Astrocyte of the spinal cord (primary cell): ENCODE measurements around the gene C11orf42.
A peak's percentile ranks its signal among the peaks of the same experiment; 100 is the strongest.

Source experiments
- DNase-seq: peaks from one replicate; pipeline ENCODE4 v3.0.0; 2011; ENCODE audit warnings: low read depth, low spot score
- H3K4me3 ChIP-seq: 2 replicates; pipeline ENCODE4 v1.5.1; 2011; ENCODE audit warnings: low read depth, mild to moderate bottlenecking, low read length, moderate library complexity
- in situ Hi-C: cut with HindIII; loops from 2 replicates; pipeline ENCODE4 v1.10.0; 2017; ENCODE audit warnings: low sequenced_read_pairs
- TF ChIP-seq, protein P1 (sequence below): IDR thresholded peaks from 2 replicates; pipeline ENCODE4 v1.5.1; 2012; ENCODE audit warnings: low read depth, mild to moderate bottlenecking, low read length, inconsistent platforms

The C11orf42 gene

DNA sequence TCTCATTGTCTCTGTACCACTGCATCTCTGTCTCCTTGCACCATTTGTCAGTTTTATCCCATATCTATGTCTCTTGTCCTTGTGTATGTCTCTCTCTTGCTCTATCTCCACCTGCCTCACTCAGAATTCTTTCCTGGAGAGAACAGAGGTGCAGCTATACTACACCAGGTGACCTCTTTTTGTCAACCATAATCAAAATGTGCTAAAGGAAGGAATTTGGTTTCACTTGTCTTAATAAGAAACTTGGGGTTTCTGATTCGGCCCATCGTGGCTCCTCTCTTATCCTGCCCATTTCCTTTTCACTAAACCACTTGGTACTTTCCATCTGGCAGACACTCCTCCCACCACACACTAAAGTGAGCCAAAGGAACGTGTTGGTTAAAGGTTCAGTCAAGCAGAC, 2.0 kb upstream of the C11orf42 start:
- DNase-seq: no peak
- H3K4me3 ChIP-seq: no peak overlapping the region
- TF ChIP-seq, protein P1, sequence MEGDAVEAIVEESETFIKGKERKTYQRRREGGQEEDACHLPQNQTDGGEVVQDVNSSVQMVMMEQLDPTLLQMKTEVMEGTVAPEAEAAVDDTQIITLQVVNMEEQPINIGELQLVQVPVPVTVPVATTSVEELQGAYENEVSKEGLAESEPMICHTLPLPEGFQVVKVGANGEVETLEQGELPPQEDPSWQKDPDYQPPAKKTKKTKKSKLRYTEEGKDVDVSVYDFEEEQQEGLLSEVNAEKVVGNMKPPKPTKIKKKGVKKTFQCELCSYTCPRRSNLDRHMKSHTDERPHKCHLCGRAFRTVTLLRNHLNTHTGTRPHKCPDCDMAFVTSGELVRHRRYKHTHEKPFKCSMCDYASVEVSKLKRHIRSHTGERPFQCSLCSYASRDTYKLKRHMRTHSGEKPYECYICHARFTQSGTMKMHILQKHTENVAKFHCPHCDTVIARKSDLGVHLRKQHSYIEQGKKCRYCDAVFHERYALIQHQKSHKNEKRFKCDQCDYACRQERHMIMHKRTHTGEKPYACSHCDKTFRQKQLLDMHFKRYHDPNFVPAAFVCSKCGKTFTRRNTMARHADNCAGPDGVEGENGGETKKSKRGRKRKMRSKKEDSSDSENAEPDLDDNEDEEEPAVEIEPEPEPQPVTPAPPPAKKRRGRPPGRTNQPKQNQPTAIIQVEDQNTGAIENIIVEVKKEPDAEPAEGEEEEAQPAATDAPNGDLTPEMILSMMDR: no peak
- in situ Hi-C loops: no loop called here

- TF ChIP-seq, protein P1: no peak
- in situ Hi-C loops: no loop called here
- no peak overlapping the region for H3K4me3 ChIP-seq
- DNase-seq: no peak
Measured at GRCh38 chr11:6204706-6205105, 651 bp upstream of the C11orf42 start.

DNA sequence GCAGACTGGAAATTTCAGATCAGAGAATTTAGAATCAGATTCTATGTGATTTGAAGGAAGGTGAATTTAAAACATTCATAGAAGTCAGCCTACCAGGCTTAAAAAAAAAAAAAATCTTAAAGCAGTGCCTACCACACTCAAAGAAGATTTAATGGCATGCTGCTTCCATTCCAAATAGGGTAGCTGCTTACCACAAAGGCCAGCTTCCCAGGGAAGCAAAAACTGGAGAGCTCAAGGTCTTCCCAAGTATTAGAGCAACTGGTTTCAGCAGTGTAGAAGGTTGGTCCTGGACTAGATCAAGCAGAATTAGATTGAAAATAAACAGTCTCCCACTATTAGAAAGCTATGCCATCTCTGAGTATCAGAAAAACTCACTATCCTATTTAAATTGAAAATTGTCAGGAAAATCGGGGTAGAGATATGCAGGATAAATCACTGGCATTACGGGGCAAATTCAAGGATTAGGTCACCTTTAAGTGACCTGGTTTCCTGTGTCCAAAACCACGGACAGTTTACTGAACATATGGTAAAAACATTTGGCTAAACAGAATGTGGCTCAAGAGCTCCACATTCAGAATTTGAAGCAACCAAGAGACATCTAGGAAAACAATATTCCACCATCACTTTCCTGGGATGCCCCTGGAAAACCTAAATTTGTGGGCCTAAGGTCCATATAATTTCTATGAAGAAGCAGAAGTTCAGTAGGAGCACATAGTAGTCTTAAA, 1.3 kb downstream of the C11orf42 start:
- no peak overlapping the region for H3K4me3 ChIP-seq
- TF ChIP-seq, protein P1: no peak
- peak; percentile 24 for DNase-seq
- in situ Hi-C loops: no loop called here

DNA sequence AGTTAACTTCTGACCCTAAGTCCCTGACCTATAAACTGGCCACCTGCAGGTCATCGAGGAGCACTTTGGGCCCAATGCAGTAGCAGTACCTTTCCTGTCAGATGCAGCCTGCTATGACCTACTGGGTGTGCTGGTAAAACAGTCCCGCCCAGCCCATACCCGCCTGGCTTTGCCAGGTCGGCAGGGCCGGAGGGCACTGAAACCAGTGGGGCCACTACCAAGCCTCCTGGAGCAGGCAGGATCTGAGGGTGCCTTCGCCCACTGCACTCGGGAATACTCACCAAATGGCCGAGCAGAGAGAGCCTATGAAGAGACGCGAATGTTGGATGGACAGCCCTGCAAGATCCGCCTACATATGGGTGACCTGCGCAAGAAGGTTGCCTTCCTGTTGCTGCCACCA, 4.4 kb downstream of the C11orf42 start:
- no peak overlapping the region for H3K4me3 ChIP-seq
- in situ Hi-C loops: no loop called here
- TF ChIP-seq, protein P1: no peak
- no peak for DNase-seq

DNA sequence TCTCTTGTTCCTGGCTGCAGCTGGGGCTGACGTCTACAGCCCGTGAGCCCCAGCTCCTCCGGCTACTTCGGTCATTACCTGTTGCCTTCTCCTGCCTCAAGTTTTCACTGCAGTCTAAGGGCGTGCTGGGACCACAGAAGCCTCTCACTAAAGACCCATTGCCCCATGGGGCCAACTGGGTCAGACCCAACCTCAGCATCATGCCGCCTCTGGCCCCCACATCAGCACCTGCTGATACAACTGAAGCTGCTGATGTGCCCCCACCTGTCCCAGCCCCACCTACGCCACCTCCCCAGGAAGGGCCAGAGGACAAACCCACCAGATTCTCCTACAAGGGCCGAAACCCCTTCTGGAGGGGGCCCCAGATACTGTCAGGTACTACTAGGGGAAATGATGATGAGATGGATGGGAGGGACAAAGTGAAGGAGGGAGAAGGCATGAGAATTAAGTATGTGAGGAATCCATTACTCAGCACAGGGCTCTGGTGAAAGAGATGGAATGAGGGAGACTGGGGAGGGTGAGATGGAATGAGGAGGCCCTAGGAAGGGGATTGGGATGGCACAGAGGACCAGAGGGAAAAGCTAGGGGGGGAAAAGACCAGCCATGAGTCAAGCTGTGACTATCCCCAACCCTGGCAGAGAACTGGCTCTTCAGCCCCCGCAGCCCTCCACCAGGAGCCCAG, 5.1 kb downstream of the C11orf42 start:
- TF ChIP-seq, protein P1: no peak
- in situ Hi-C loops: no loop called here
- no peak for DNase-seq

DNA sequence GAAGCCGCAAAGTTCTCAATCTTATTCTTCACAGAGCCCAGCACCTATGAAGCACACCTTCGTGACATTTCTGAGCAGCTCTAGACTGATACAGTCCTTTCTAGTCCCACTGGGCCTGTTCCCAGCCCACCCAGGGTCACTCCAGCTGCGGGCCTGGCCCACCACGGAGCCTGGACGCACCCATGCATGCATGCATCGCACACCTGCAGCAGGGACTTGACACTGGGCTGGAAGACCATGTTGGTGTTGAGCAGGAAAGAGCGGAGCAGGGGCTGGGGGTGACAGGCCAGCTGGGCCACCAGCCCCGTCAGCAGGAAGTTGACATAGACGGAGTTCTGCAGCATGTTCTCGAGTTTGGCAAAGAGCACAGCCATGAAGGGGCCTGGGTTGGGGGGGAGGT, 9.2 kb downstream of the C11orf42 start:
- DNase-seq: no peak
- in situ Hi-C loops: no loop called here
- no peak overlapping the region for H3K4me3 ChIP-seq
- TF ChIP-seq, protein P1: no peak

More for the DNA sequence above, 5.1 kb downstream of the C11orf42 start:
- no peak overlapping the region for H3K4me3 ChIP-seq
